PC-9 (cell line): ENCODE results near the gene DNAI2.

ENCODE experiments used
- CTCF ChIP-seq: fragments of 200-600 bp; sonication (generic); conservative IDR thresholded peaks from 2 replicates; pipeline ENCODE4 v1.6.1; 2017; ENCODE audit warnings: mixed run types, antibody characterized with exemption, mild to moderate bottlenecking, moderate library complexity
- EZH2 ChIP-seq: fragments of 200-600 bp; sonication (generic); IDR thresholded peaks from 2 replicates; pipeline ENCODE4 v1.8.0; 2017; ENCODE audit warnings: antibody characterized with exemption, low read depth

DNA sequence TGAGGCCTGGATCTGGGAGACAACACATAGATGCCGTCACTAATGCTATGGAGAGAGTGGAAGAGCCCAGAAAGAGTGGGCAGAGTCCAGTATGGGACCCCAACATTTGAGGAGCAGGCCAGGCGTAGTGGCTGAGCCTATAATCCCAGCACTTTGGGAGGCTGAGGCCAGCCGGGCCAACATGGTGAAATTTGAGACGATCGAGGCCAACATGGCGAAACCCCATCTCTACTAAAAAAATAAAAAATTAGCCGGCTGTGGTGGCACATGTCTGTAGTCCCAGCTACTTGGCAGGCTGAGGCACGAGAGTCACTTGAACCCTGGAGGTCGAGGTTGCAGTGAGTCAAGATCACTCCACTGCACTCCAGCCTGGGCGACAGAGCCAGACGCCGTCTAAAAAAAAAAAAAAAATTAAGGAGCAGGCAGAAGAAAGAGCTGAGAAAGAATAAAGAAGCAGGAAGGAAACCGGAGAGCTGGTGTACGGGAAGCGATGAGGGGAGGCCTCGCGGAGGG lies 6.0 kb upstream of the DNAI2 start:
- TF ChIP-seq CTCF (no peak), EZH2 (no peak)
